ENCODE measurements around the gene RAI14. TPM values are rescaled to one million over a fixed set of nuclear protein-coding genes. Genes with fewer than 3 reads are reported as not detected.
A peak's percentile ranks its signal among the peaks of the same experiment; 100 is the strongest.

Gene RAI14
- total RNA-seq, 1 donor from 2014 or later: 260 TPM

DNA sequence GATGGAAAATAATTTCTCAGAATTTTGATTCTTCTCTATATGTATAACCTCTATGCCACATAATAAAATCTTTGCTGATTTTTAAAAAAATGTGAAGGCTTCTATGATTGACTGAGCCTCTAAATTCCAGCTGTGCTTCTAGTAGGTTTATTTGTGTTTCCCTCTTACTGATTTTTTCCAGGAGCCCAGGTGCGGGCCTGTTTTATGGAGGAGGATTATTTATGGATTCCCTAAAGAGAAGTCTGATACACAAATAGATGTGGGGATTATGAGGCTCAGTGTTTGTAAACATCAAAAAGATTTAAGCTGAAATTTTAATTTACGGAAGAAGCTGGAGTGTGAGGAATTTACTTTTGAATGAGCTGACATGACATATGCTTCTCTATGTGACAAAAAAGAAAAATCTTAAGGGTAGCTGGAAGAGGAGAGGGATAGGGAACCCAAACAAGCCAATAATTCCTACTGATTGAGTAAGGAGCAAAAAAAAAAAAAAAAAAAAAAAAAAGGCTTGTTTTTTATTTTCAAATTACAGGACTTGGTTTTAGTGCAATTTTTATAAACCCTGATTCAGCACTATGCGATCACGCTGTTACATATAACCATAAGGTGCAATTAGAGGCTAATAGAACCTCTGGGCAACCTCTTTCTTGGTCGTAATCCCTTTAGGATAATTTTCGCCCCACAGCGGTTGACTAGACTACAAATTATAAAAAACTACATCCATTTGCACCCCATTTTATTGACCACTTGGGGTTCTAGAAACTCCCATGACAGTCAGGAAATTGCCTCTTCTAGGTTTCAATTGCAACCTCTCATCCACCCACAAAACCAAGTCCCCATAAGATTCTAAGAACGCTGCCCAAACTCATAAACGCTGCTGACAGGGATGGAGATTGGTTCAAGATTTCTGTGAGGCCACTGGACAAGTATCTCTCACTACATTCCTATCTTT, 44.4 kb upstream of the RAI14 start:
- no peaks in the 10 kb centered on the region for H3K9me3 Mint-ChIP-seq (ENCODE audit: low read depth)
- peak overlapping the region; percentile 17 for H3K27ac Mint-ChIP-seq (ENCODE audit: unreplicated experiment)
- no peaks in the 10 kb centered on the region for H3K27me3 Mint-ChIP-seq (ENCODE audit: low read depth)
- H3K4me1 Mint-ChIP-seq (ENCODE audit: low read depth): peaks cover 40% of the 10 kb centered on the region
- H3K4me3 Mint-ChIP-seq (ENCODE audit: unreplicated experiment): no peak overlapping the region
- DNase-seq (ENCODE audit: low spot score): no peak
- TF ChIP-seq, protein P1, sequence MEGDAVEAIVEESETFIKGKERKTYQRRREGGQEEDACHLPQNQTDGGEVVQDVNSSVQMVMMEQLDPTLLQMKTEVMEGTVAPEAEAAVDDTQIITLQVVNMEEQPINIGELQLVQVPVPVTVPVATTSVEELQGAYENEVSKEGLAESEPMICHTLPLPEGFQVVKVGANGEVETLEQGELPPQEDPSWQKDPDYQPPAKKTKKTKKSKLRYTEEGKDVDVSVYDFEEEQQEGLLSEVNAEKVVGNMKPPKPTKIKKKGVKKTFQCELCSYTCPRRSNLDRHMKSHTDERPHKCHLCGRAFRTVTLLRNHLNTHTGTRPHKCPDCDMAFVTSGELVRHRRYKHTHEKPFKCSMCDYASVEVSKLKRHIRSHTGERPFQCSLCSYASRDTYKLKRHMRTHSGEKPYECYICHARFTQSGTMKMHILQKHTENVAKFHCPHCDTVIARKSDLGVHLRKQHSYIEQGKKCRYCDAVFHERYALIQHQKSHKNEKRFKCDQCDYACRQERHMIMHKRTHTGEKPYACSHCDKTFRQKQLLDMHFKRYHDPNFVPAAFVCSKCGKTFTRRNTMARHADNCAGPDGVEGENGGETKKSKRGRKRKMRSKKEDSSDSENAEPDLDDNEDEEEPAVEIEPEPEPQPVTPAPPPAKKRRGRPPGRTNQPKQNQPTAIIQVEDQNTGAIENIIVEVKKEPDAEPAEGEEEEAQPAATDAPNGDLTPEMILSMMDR (IDR thresholded peaks at IDR 0.05): no peak
- no peaks in the 10 kb centered on the region for H3K36me3 Mint-ChIP-seq (ENCODE audit: low read depth)

DNA sequence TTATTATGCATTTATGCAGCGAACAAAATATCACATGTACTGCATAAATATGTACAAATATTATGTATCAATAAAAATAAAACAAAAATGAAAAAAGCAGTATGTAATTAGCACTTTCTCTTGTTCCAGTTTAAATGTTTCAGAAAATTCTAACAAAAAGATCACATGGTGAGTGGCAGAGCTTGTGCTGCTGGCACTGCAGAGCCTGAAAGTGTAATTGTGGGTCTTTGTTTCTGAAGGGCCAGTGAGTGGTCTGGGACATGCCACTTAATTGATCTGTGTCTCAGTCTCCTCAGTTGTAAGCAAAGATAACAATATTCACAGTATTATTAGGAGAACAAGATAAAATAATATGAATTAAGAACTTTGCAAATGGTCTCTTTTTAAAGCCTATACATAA, 39.5 kb upstream of the RAI14 start:
- Mint-ChIP-seq H3K4me3 (ENCODE audit: unreplicated experiment) (no peak overlapping the region), H3K4me1 (ENCODE audit: low read depth) (peaks cover 20% of the 10 kb centered on the region), H3K36me3 (ENCODE audit: low read depth) (no peaks in the 10 kb centered on the region), H3K9me3 (ENCODE audit: low read depth) (no peaks in the 10 kb centered on the region), H3K27ac (ENCODE audit: unreplicated experiment) (no peak overlapping the region), H3K27me3 (ENCODE audit: low read depth) (no peaks in the 10 kb centered on the region)
- no peak for DNase-seq (ENCODE audit: low spot score)
- TF ChIP-seq, protein P1 (IDR thresholded peaks at IDR 0.05): no peak

DNA sequence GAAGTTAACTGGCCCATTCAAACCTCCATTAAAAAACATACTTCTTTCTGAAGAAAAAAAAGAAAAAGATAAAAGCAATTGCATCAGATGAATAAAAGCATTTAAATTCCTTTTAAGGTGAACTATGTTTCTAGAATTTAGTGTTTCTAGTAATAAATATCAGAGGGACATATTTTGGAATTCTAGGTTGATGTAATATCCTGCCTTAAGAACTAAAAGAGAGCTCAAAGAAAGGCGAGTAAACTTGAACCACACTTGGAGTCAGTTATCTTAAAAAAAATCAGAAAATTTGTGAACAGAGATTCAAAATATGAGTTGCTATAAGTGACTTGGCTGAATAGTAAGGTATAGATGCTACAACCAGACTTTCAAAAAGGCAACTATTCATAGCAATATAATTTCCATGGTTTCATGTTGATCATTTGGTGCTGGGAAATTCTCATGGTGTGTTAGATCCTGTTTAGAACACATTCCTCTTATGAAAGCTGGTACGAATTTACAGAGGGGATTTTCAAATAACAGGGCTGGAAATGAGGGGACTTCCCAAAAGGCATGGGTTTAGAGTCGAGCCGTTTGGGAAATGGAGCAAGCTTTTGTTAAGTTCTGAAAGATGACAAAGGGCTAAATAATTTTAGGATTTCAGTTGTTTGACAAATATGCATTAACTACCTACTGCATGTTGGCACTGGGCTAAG, 37.6 kb upstream of the RAI14 start:
- Mint-ChIP-seq H3K9me3 (ENCODE audit: low read depth) (no peaks in the 10 kb centered on the region), H3K27me3 (ENCODE audit: low read depth) (no peaks in the 10 kb centered on the region), H3K36me3 (ENCODE audit: low read depth) (no peaks in the 10 kb centered on the region), H3K4me1 (ENCODE audit: low read depth) (peaks cover 29% of the 10 kb centered on the region), H3K4me3 (ENCODE audit: unreplicated experiment) (no peak overlapping the region), H3K27ac (ENCODE audit: unreplicated experiment) (no peak overlapping the region)
- TF ChIP-seq, protein P1 (IDR thresholded peaks at IDR 0.05): no peak
- DNase-seq (ENCODE audit: low spot score): no peak

DNA sequence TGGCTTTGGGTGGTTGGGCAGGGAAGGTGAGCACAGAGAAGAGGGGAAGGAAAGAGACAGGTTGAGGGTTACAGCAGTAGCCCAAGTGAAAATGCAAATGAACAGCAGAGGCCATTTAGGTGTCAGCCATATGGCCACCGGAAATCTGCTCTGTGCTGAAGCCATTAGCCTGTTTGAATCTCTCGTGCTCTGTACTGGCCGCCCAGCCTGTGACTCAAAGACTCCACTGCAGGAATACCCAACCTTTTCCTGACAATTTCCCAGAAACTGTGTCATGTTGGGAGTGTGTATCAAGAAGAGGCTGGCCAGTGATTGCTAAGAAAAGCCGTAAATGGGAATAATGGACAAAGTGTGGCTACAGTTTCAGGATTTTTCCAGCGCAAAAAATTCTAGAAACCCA, 35.9 kb upstream of the RAI14 start:
- Mint-ChIP-seq H3K9me3 (ENCODE audit: low read depth) (no peaks in the 10 kb centered on the region), H3K27me3 (ENCODE audit: low read depth) (no peaks in the 10 kb centered on the region), H3K27ac (ENCODE audit: unreplicated experiment) (no peak overlapping the region), H3K4me3 (ENCODE audit: unreplicated experiment) (no peak overlapping the region), H3K4me1 (ENCODE audit: low read depth) (peaks cover 32% of the 10 kb centered on the region), H3K36me3 (ENCODE audit: low read depth) (no peaks in the 10 kb centered on the region)
- DNase-seq (ENCODE audit: low spot score): no peak
- TF ChIP-seq, protein P1 (IDR thresholded peaks at IDR 0.05): no peak

DNA sequence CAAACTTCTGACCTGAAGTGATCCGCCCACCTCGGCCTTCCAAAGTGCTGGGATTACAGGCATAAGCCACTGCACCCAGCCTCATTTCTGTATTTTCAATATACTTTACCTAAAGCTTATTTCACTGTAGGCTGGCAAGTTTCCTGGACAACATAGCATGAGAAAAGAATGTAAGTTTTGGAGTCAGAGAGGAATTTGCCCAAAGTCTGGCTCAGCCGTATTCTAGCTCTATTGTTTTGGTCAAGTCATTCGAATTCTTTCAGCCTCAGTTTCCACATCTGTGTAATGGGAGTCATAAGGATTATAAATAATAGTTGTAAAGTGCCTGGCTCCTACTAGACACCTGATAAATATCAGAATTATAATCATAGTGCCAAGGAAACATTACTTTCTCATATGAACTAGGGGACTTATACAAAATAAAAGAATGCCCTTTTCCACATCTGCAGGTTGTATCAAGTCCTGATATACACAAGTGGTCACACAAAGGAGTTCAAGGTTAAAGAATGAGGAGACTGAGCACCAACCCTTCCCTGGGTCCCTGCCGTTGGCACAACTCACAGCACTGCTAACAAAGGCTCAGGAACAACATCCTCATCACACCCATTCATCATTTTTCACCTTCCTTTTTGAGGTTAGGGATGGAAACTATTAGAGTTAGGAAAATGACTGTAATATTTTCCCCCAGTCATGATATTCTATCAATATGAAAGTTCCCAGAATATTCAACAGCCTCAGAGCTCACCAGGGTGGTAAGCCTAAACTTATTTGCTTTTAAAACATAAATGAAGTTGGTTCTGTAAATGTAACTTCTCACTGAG, 34.6 kb upstream of the RAI14 start:
- H3K9me3 Mint-ChIP-seq (ENCODE audit: low read depth): no peaks in the 10 kb centered on the region
- H3K27ac Mint-ChIP-seq (ENCODE audit: unreplicated experiment): peak overlapping the region; percentile 45
- no peak for DNase-seq (ENCODE audit: low spot score)
- H3K4me1 Mint-ChIP-seq (ENCODE audit: low read depth): peaks cover 33% of the 10 kb centered on the region
- no peaks in the 10 kb centered on the region for H3K27me3 Mint-ChIP-seq (ENCODE audit: low read depth)
- no peaks in the 10 kb centered on the region for H3K36me3 Mint-ChIP-seq (ENCODE audit: low read depth)
- TF ChIP-seq, protein P1 (IDR thresholded peaks at IDR 0.05): no peak
- no peak overlapping the region for H3K4me3 Mint-ChIP-seq (ENCODE audit: unreplicated experiment)
